ENCODE measurements around the gene PDE4B.
"Not testable (repeated sequence)": the region's sequence is repeated elsewhere in the genome, so short reads cannot be mapped to it uniquely, and the experiment has no call there.

PDE4B gene

DNA sequence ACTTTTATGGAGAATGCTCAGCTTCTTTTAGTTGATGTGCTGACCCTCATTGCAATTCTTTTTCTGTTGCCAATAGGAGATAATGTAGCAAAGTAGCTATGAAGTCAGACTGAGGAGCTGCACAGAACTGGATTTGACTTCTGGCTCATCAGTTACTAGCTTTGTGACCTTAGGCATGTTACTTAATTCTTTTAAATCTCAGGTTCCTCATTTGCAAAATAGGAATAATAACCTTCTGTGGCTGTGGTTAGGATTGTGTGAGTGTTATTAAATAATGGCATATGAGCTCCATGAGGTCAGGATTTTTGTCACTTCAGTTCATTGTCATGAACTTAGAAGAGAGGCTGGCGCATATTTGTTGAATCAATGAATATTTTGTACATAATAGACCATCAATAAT is 503.7 kb downstream of the PDE4B start:
- no peak for DNase-seq

DNA sequence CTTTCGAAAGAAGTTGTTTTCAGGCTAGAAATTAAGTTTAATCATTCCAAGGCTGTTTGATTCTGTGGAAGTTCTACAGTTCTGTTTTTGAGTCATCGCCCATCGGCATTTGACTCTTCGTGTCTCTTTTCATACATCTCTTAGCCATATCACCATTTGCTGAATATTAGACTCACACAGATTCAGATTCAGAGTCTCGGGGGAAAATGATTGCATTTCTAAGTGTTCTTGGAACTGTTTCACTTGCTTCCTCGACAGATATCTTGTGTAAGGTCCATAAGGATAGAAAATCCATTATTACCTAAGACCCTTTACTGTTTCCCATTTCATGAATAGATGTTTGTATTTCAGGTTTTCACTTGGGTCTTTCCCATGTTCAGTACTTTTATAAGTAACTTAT is 504.3 kb downstream of the PDE4B start:
- DNase-seq: no peak

DNA sequence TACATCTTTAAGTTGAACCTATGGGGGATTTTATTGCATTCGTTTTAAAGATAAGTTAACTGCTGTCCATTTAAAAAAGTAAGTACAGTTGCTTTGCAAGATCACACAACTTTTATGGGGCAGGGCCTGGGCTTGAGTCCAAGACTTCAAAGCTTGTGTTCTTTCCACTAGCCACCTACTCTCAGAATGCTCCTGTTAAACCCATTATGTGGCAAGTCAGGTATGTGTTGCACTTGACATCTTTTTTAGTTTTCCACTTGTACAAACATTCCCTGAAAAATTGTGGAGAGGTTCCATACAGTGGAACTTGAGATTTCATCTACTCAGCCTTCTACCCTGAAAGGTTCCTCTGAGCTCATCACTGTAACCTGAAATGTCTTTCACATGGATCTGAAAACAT is 505.8 kb downstream of the PDE4B start:
- DNase-seq: no peak

DNA sequence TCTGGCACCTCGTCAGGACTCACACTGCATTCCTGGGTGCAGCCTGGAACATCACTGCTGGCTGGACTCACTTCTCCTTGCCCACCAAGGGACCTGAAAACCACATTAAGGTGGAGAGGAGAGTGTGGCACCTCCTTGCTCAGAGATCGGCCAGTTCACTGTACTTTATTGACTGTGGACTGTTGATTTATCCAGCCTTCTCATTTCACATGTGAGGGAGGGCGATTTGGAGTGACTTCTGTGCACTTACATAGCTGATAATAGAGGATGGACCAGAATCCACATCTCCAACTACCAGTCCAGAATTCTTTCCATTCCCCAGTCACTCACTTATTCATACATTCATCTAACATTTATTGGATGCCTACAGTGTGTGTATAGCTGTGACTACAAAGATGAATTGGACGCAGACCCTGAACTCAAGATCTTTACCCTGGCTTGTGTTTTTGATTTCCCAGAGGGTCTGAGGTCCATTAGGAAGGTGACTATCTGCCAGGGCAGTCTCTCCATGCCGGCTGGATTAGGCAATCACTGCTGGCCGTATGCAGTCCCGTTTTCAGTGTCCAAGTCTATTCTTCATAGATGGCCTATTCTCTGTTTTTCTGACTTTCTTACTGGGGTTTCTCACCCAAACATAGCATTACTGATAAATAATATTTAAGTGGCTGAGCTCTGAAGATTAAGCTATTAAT is 507.7 kb downstream of the PDE4B start:
- no peak for DNase-seq

DNA sequence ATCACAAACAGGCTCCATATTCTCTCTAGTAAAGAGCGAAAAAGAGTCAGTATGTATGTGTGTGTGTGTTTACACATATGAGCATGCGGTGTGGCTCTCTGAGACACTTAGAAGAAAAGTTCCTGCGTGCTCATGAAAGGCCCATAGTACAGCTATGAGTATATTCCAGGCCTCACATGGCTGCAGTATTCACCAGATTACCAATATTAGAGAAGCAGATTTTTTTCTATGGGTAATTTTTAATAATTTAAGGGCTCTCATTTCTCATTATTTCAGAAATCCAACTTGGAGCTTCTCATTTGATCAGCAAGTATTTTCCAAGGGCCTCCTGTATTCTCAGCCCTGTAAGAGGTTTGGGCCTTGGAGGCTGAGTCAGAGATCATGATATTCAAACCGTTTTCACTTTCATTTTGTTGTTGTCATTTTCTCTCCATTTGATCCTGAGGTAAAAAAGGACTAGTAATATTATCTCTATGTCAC is 508.3 kb downstream of the PDE4B start:
- DNase-seq: no peak

DNA sequence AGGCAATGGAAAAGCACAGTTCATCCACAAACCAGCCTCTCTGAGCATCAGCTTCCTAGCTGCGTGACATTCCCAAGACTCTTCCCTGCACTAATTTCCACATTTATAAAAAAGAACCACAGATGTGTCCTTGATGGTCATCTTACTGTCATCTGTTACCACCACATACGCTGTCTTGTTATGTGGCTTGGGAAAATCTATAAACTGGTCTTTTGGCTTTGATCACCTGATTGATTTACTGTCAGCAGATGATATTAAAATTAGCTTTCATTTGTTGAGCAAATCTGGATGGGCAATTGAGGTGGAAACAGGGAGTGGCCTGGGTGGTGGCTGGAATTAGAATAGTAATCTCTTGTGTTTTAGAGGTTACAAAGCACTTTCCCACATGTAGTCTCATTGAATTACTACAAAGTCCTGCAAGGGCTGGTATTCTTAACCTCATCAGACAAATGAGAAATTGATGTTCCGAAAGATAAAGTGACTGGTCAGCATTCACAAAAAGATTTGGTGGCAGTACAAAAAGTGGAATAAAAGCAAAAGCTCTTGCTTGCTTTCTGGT is 509.6 kb downstream of the PDE4B start:
- no peak for DNase-seq

DNA sequence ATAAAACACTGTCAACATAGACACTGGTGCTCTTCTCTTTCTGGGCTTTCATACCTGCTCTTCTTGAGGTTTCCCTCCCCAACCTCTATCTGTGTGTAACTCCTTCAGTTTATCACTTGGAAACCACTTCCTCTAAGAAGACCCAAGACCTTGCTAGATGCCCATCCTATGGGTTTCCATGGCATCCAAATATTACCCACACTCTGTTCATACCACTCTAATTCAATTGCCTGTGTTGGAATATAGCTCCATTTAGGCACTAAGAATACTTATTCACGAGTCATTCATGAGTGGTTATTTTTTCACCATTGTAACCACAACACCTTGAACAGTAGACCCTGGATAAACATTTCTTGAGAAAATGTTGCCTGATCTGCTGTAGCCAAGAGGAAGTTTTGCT is 510.1 kb downstream of the PDE4B start:
- no peak for DNase-seq

DNA sequence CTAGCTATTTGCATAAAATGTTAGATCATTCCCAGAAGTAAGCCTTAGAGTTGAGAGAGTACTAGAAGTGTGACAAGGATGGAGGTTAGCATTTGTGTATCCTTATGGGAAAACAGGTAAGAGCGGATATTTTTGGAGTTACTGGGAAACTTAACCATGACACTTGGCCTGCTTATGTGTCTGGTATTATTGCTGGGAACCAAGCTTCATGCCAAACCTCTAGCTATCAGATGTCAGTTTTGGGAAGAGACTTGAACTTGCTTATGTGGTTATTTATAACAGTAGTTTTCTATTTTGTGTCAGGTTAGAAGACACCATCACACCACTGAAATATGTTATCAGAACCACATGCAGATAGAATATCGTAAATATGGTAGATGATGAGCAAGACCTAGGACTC is 511.0 kb downstream of the PDE4B start:
- DNase-seq: no peak

DNA sequence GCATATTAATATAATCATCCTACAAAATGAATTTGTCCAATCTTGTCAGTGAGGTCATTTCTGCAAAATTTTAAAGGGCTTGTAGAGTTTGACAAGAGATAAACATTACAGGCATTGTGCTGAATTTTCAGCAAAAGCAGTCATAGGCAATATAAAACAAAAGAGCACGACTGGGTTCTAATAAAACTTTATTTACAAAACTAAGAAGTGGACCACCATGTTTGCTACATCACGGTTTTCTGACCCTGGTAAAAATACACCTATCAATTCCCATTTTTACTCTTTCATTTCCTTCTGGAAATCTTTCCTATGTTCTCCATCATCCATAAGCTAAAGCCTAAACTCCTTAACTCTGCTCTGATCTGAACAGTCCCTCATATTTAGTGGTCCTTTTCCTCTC is 511.4 kb downstream of the PDE4B start:
- DNase-seq: no peak

DNA sequence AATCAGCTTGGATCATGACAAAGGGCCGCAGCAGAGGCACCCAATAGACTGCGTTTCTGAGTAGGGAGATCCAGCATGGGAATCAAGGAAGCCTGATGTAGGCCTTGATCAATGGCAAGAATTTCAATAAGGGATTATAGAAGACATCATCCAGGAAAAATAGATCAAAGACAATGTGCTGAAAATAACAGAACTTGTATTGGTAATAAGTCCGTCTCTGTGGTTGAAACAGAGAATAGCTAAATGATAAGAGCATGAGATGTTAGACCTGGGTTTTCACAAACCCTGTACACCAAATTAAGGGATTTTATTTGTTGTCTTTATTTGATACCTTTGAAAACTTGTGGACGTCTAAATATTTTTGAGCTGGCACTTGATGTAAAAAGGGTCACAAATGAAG is 513.2 kb downstream of the PDE4B start:
- DNase-seq: no peak

DNA sequence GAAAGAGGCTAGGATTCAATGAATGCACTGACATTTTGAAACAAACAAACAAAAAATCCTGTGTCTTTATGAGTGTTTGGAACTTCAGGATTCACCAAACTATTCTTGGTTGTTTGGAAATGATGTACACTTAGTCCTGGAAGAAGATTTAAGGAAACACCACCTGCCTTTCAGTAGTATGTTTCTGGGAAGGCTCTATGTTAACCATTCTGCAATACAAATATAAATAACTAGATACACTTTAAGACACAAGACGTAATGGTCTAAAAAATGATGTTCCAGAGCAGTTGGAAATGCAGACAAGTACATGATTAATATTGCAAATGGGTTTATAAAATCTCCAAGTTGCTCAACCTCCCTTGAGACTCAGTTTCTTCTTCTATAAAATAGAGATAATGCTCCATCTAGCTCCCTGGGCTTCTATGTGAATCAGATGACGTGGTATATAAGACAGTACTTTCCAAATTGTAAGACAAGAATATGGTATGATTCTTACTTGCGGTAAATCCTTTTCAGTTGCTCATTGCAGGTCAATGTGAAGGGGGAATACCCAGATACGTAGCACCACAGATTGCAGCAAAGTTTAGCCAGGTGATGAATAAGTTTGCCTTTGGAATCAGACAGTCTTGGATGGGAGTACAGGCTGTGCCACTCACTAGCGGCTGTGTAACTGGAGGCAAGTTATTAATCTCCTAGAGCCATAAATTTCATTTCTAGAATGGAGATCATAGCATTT is 516.5 kb downstream of the PDE4B start:
- DNase-seq: no peak

DNA sequence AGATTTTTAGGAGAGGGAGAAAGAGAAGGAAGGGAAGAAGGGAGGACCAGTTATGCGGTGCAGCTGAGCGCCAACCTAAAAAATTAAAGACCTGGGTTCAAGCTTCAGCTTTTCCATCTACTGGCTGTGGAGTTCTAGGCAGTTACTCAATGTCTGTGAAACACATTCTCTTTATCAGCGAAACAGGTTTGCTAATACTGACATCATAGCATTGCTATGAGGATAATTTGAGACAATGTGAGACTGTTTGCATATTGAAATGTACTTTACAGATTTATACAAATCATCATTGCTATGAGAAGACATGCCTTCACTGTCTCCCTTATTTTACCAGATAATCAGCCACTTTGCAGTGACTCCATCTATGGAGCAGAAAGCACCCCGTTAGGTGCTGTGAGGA is 518.4 kb downstream of the PDE4B start:
- no peak for DNase-seq

DNA sequence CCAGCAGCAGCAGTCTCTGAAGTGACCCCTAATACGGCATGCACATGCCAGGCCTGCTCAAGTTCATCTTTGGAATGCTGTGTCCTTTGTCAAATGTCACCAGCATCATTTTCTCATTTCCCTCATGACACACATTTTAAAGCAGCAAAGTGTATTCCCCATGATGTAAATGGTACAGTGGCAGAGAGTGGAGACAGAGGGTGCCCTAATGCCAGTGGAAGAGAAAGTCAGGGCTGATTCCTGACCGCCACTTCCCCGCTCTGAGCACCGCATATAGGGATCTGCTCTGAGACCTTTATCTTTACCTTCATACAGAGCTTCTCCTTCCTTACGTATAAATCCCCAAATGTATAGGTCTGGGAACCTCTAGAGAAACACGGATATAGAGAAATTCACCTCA is 518.9 kb downstream of the PDE4B start:
- no peak for DNase-seq

DNA sequence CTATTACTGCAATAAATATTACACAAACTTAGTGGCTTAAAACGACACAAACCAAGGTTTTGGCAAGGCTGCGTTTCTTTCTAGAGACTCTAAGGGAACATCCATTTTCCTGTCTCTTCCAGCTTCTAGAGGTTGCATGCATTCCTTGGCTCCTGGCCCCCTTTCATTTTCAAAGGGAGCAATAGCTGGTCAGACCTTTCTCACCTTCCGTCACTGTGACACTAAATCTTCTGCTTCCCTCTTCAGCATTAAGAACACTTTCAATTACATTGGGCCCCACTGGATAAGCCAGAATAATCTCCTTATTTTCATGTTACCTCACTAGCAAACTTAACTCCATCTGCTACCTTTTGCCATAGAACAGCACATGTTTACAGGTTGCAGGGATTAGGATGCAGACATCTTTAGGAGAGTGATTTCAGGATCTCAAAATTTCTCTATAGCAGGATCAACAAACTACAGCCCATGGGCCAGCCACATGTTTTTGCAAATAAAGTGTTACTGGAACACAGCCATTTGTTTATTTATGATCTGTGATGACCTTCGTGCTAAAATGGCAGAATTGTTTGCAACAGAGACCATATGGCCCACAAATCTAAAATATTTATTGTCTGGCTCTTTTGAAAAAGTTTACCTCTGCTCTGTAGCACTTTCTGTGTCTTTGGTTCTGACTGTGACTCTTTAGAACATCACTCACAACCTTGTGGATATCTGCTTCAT is 519.7 kb downstream of the PDE4B start:
- no peak for DNase-seq

DNA sequence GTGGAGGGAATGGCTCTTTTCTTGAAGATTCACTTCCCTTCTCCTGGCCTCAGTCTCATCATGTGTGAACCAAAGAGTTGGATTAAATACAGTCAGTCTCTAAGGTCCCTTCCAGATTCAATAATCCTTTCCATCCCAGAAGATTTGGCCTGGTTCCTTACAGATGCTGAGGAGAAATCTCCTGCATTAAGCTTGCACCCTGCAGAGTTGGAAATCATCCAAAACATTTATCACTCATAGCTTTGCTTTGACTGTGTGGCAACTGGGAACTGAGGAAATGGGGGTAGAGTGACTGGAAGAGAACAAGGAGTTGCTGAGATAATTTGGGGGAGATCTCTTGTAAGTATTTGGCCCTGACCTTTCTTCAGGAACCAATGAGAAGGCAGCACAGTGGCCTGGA is 520.7 kb downstream of the PDE4B start:
- no peak for DNase-seq

DNA sequence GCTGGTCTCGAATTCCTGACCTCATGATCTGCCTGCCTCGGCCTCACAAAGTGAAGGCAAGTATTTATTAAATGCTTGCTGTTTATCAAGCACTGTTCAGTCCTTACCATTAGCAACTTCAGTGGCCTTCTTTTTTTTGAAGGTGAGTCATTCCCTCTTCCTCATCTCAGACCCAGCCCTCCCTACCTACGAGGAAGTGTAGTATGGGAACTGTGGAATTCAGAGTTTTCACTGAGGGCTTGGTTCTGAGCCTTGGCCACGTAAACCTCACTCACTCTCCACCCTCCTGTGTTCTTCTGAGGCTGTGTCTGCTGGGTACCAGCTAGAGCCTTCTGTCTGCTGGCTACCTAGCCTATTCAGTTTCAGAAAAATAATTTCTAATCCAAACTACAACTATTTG is 523.0 kb downstream of the PDE4B start:
- no peak for DNase-seq

DNA sequence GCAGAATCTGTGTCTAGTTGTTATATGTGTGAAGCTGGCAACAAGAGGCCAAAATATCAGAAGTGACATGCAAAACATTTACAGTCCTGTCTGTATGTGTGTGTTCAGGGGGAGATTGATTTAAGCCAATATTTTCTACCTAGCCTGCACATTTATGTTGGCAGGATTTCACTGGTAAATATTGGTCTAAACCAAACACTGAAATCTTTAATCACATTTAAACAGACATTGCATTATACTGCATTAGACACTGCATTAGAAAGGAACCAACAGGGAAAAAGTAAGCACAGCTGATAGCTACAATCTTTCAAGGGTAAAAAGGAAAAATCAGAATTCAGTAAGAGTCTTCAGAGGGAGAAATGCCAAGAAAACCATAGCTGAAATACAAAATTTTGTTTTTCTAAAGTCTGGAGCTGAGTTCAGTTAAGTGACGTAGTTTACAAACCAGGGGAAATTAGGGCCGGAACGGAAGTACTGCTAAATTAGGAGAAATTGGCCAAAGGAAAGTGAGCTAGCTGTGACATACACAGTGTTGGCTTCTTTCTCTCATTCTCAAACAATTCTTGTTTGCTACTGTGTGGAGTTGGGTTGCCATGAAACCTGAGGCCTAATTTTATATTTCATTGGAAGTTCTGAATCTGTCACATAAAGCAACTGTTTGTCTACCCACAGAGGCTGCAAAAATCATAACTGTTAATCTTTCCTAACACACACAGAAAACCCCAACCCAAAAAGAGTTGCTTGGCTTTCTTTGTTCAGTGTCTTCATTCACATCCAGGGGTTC is 524.0 kb downstream of the PDE4B start:
- DNase-seq: no peak

DNA sequence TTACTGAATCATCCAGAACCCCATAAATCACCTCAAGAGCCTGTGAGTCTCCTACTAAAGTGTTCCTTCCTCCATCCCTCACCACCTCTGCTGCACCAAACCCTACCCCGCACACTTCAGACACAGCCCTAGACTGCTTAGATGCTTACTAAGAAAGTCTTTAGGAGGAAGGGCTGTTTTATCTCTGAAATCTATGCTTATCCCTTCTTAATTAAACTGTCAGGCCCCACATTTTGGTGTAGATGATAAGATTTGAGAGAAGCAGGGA is 524.5 kb downstream of the PDE4B start:
- no peak for DNase-seq

DNA sequence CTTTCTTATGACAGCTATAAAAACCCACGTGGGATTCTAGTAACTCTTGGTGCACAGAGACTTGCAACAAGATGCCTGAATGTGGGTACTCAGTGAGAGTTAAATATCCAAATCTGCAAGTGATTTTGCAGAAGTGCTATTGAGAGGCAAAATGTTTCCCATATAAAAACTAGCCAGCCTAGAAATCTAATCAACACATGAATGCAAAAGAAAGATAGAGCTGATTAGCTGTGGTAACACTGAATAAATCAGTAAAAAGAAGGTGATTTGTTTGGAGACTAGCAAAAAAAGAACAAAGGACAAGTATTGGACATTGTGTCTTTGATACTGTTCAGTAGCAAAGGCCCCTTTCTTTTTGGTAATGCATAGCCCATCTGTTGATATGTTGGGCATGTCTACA is 527.5 kb downstream of the PDE4B start:
- no peak for DNase-seq

DNA sequence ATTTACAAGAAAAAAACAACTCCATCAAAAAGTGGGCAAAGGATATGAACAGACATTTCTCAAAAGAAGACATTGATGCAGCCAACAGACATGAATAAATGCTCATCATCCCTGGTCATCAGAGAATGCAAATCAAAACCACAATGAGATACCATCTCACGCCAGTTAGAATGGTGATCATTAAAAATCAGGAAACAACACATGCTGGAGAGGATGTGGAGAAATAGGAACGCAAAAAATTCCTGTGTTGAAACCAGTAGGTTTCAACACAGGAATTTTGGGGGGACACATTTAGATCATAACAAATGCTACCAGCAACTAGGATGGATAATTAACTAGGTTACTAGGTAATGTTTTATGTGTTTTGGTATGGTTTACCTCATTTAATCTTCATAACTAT is 529.8 kb downstream of the PDE4B start:
- DNase-seq: not testable (repeated sequence)

DNA sequence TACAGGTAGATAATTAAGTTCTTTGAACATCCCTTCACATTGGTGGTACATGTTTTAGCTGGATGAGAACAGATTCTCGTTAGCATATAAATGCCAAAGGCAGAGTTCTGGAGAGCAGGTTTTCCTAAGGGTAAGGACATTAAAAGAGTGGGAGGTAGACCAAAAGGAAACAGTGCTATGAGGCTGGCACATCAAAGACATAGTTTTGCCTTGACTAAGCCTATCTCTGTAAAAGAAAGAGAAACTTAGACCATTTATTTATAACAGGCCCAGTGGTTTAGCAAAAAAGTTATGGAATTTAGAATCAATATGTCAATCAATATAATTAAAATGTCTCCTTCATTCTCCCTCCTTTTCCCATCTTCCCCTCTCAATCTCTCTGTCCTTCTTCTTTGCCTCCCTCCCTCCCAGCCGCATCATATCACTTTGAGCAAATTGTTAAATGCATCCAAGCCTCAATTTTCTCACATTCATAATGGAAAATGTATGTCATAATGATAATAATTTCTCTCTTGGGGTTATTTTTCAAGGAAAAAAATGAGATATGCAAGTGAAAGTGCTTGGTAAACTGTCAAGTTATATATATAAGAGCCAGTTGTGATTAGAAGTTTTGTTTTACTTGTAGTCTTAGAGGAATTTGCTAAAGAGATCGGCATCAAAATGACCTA is 531.4 kb downstream of the PDE4B start:
- no peak for DNase-seq

DNA sequence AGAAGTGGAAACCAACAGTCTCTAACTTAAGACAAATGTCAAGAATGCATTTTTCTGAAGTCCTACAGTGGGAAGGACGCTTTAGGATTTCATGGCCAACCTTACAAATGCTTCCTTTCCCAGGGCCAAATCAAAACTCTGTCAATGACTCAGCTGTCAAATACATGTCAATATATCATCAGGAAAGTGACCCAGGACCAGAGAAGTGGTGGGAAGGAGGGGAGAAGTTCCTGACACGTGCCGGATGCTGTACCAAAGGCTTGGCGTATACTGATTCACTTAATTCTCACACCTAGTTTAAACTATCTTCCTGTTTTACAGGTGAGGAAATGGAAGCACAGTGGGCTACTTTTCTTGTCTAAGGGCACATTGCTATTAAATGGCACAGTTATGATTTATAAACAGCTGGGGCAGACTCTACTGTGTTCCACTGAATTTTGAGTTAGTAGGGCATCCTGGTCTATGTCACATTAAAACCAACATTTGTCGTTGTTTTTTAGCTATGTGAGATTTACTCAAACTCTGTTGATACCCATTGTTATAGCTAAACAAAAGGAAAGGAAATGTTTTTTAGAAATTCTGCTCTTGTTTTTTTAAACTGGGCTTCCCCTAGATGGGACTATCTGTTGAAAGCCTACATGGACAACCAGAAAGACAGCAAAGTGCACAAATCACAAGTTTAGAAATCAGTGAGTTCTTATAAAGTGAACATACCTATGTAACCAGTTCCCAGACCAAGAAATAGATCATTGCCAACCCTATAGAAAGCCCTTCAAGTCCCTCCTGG is 533.1 kb downstream of the PDE4B start:
- DNase-seq: no peak

Measured in NCI-H2171 (cell line).